Measurements from ENCODE around the gene PIPOX. TPM values are rescaled to one million over a fixed set of nuclear protein-coding genes. Genes with fewer than 3 reads are reported as not detected.
A peak's percentile ranks its signal among the peaks of the same experiment; 100 is the strongest.

The PIPOX gene
- total RNA-seq, 1 donor from 2014 or later: 1.2 TPM

DNA sequence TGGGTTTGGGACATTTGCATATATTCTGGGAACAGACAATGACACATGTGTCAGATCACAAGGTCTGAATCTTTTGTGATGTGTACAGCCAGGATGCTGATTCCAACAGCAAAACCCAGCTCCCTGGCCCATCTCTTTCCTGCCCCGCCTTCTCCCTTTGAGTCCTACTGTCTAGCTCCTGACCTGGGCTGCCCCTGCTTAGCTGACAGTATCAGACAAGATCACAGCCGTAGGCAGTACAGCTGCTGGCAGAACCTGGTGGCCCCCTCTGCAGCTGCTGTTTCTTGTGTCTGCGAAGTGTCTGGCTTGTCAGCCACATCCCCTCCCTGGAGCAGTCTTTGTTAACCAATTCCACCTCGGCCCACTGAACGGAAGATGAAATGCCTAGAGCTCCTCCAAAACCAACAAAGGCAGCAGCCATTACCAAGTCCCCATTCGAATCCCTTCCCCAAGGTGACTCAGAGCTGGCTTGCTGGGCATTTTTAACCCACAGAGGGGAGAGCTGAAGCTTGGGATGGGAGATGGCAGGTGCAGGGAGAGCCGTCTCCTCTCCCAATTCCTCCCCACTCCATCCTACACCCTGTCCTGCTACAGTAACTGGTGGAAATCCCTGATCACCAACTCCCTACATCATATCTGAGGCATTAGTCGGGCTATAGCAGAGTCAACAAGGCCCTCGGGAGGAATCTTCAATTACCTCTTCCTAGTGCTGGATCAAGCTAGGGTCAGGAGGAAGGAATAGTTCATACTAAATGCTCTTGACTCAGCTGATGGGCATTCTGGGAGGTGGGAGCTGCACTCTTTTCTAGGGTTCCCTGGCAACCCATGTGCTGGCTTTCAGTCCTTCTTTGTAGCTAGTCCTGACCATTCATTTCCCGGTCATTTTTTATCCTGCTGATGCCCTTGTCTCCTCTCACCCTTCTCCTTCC is 5.8 kb downstream of the PIPOX start:
- DNase-seq (ENCODE audit: low read depth in 2 of 2): peak in 1 of 2 donors; percentile 42

GRCh38 chr17:29049541-29050145 is 6.7 kb downstream of the PIPOX start:
- DNase-seq (ENCODE audit: low read depth in 2 of 2): no peak

DNA sequence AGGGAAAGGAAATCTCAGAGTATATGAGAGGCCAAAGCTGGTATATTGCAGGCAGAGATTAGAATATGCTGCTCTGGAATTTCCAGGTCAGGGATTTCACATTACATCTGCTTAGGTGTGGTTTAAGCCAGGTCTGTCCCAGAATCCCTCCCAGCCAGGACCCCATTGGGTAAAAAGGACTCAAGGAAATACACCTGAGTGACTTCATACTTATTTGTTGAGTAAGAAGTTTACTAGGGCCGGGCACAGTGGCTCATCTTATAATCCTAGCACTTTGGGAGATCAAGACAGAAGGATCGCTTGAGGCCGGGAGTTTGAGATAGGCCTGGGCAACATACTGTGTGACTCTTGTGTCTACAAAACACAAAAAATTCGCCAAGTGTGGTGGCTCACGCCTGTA is 7.2 kb downstream of the PIPOX start:
- DNase-seq (ENCODE audit: low read depth in 2 of 2): no peak

GRCh38 chr17:29051194-29051593 is 8.3 kb downstream of the PIPOX start:
- DNase-seq (ENCODE audit: low read depth in 2 of 2): no peak

GRCh38 chr17:29051731-29052130 is 8.8 kb downstream of the PIPOX start:
- DNase-seq (ENCODE audit: low read depth in 2 of 2): no peak

- DNase-seq (ENCODE audit: low read depth in 2 of 2): no peak
Measured at GRCh38 chr17:29054835-29055234, 11.9 kb downstream of the PIPOX start.

GRCh38 chr17:29057361-29057760 is 14.4 kb downstream of the PIPOX start:
- no peak for DNase-seq (ENCODE audit: low read depth in 2 of 2)

- no peak for DNase-seq (ENCODE audit: low read depth in 2 of 2)
Measured at GRCh38 chr17:29058391-29058790, 15.4 kb downstream of the PIPOX start.

DNA sequence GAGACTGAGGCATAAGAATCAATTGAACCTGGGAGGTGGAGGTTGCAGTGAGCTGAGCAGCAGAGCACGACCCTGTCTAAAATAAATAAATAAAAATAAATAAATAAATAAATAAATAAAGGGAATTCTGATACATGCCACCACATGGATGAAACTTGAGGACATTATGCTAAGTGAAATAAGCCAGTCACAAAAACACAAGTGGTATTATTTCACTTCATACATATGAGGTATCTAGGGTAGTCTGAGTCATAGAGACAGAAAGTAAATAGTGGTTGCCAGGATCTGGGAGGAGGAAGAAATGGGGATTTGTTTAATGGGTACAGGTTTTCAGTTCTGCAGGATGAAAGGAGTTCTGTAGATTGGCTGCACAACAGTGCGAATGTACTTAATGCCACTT is 16.3 kb downstream of the PIPOX start:
- peak; percentile 23 to 27 for DNase-seq (ENCODE audit: low read depth in 2 of 2)

DNA sequence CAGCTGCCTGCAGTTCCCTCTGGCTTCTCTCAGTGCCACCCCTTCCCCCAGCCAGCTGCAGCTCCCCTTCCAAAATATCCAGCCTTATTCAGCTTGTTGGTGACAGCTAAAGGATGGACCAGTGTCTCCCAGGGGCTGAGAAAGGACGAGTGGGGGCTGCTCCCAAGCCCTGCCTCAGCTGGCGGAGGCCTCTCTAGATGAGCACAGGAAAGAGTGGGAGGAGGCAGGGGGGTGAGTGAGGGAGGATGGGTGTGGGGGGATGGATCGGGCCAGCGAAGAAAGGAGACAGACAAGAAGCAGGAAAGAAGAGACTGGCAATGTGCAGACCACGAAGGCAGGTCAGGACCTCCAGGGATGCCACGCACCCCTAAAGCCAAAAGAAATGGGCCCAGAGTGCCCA is 17.5 kb downstream of the PIPOX start:
- no peak for DNase-seq (ENCODE audit: low read depth in 2 of 2)

DNA sequence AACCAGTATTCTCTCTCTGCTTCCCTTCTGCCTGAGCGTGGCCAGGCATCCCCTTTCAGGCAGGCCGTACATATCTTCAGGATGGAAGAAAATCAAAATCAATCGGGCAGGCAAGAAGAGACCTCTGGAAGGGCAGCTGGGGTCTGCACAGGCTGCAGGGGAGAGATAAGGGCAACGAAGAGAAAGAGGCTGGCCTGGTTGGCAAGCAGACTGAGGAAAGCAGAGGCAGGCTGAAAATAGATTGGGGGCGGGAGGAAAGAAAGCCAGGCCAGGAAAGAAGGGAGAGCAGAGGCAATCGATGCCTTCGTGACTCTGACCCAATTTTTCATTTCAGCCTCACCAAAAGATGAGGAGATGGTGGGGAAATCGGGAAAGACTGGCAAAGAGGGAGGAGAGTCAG is 18.1 kb downstream of the PIPOX start:
- DNase-seq (ENCODE audit: low read depth in 2 of 2): no peak

DNA sequence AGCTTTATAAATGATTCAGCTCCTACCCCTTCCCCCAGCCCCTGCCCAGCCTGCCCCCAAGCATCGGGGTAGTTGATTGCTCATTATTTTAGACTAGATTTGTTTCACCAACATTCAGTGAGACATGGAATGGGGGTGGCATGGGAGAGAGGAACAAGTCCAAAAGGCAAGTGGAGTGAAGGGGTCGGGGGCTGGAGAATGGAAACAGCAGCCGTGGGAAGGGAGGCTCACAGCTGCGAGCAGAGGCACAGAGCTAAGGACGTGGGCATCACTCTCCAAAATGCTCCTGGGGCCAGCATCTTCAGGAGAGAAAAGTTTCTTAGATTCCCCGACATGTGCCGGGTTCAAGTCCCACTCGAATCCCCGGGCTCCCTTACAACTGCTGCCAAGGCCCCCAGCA is 19.3 kb downstream of the PIPOX start:
- no peak for DNase-seq (ENCODE audit: low read depth in 2 of 2)

DNA sequence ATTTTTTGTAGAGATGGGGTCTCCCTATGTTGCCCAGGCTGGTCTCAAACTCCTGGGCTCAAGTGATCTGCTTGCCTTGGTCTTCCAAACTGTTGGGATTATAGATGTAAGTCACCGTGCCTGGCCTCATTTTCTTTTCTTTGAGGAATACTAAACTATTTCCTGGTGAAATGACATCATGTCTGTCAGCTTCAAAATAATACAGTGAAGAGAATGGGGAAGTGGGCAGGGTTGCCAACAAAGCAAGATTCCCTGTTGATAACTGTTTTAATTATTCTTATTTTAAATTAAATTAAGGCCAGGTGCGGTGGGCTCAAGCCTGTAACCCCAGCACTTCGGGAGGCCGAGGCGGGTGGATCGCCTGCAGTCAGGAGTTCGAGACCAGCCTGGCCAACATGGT is 21.1 kb downstream of the PIPOX start:
- peak in 1 of 2 donors; percentile 8 for DNase-seq (ENCODE audit: low read depth in 2 of 2)

GRCh38 chr17:29066047-29066446 is 23.1 kb downstream of the PIPOX start:
- DNase-seq (ENCODE audit: low read depth in 2 of 2): no peak

GRCh38 chr17:29066606-29067005 is 23.7 kb downstream of the PIPOX start:
- no peak for DNase-seq (ENCODE audit: low read depth in 2 of 2)

DNA sequence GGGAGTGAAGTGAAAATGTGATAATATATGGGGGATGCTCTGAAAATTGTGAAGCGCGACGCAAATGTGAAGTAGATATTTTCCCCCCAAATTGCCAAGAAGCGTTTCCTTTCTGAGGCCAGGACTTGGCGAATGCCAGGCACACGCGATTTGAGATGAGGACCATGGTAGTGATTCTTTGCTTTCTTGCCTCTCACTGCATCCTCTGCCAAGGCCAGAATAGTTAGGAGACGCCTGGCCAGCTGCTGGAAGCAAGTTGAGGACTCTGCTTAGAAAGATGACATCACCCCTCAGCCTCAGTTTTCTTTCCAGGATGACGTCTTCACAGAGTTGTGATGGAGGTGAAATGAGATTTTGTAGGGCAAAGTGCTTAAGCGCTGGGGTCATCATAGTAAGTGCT is 25.9 kb downstream of the PIPOX start:
- no peak for DNase-seq (ENCODE audit: low read depth in 2 of 2)

GRCh38 chr17:29069526-29070041 is 26.6 kb downstream of the PIPOX start:
- peak; percentile 18 to 42 for DNase-seq (ENCODE audit: low read depth in 2 of 2)

DNA sequence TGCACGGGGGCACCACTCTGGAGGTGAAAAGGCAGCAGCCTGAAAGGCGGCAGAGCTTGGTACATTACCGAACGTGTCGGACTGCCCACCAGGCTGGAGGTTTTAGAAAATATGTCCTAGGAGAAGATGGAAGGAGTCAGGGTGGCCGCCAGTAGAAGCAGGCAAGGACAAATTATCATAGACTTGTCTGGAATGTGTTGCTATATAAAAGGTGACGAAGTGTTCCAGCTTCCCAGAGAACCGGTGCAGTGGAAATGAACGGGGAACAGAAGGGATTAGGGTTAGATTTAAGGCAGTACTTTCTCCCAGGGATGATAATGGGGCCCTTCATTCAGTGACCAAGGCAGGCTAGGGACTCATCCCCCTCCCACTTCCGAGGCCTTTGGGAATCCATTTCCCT is 27.4 kb downstream of the PIPOX start:
- DNase-seq (ENCODE audit: low read depth in 2 of 2): no peak

DNA sequence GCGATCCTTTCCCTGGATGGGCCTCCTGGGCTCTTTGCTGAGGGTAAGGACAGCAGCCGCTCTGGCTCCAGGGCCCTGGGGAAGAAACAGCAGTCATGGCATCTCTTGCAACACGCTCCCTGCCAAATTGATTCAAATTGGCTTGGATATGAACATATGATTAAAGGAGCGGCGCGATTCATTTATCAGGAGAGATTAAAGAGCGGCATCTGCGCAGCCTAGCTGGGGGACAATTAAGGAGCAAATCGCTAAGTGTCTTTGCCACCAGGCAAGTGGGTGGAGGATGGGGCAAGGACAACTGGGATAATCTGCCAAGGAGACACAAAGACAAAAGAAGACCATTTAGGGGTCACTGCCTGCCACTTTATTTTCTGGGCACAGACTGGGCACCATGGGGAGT is 27.8 kb downstream of the PIPOX start:
- no peak for DNase-seq (ENCODE audit: low read depth in 2 of 2)

DNA sequence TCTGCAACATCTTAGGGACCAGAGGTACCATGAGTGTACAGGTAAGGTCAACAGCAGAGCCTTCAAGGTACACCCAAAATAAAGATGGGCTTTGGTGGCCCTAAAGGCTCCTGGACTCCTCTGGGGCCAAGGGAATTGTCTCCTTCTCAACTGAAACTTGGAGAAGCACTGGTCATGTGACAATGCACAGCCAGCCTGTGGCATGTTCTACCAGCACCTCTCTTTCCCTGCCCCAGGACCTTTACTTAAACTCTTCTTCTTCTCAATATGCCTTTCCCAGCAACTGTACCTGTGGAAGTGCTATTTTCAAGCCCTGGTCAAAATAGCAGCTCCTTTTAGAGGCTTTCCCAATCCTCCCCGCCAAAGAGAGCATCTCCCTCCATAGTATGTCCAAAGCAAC is 28.4 kb downstream of the PIPOX start:
- DNase-seq (ENCODE audit: low read depth in 2 of 2): no peak

DNA sequence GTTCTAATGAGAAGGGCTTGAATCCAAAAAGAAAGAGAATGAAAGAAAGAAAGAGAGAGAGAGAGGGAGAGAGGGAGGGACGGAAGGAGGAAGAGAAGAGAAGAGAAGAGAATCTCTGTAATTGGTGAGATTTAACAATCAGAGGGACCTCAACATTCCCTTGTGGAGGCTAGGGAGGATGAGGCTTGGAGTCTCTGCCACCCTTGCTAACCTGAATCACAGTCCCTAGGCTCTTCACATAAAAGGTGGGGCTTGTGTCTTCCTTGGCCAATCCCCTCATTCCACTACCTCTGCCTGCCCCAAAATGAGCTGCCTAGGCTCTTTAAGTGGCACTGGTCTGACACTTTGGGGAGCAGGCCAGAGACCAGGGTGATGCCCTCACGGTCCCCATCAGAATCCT is 30.1 kb downstream of the PIPOX start:
- no peak for DNase-seq (ENCODE audit: low read depth in 2 of 2)

- DNase-seq (ENCODE audit: low read depth in 2 of 2): no peak
Measured at GRCh38 chr17:29073520-29073919, 30.6 kb downstream of the PIPOX start.

GRCh38 chr17:29074488-29074887 is 31.5 kb downstream of the PIPOX start:
- DNase-seq (ENCODE audit: low read depth in 2 of 2): no peak
